OCI-LY1 (cell line): Measurements from ENCODE around the gene RPS6KA2.

Experiments used
- H2AFZ ChIP-seq: fragments of 200-600 bp; sonication (generic), shearing (Covaris generic); 2 replicates; pipeline ENCODE4 v1.6.0; 2014; ENCODE audit warnings: antibody characterized with exemption, mild to moderate bottlenecking, low read length
- H3F3A ChIP-seq: fragments of 200-600 bp; sonication (generic), shearing (Covaris generic); 2 replicates; pipeline ENCODE4 v1.6.0; 2014; ENCODE audit warnings: mild to moderate bottlenecking, antibody characterized with exemption, low read length, moderate library complexity; ENCODE audit not compliant: insufficient read depth
- H3K27ac ChIP-seq: fragments of 200-600 bp; sonication (generic); 2 replicates; pipeline ENCODE4 v1.5.1; 2014; ENCODE audit warnings: low read length, mixed run types, mild to moderate bottlenecking, low read depth; ENCODE audit not compliant: poor library complexity, severe bottlenecking
- H3K27me3 ChIP-seq: fragments of 200-600 bp; sonication (generic); 2 replicates; pipeline ENCODE4 v1.6.0; 2014; ENCODE audit warnings: antibody characterized with exemption, mild to moderate bottlenecking, low read length, moderate library complexity; ENCODE audit not compliant: insufficient read depth
- H3K36me3 ChIP-seq: fragments of 200-600 bp; sonication (generic); 2 replicates; pipeline ENCODE4 v1.6.1; 2014; ENCODE audit warnings: mild to moderate bottlenecking, antibody characterized with exemption, low read length, moderate library complexity, mixed read lengths; ENCODE audit not compliant: insufficient read depth
- H3K4me1 ChIP-seq: fragments of 200-600 bp; sonication (generic); 2 replicates; pipeline ENCODE4 v1.5.1; 2014; ENCODE audit warnings: mild to moderate bottlenecking, low read length, moderate library complexity; ENCODE audit not compliant: insufficient read depth, severe bottlenecking
- H3K4me2 ChIP-seq: fragments of 200-600 bp; sonication (generic), shearing (Covaris generic); 2 replicates; pipeline ENCODE4 v1.6.1; 2014; ENCODE audit warnings: low read length
- H3K4me3 ChIP-seq: fragments of 200-600 bp; sonication (generic); 2 replicates; pipeline ENCODE4 v1.5.1; 2014; ENCODE audit warnings: low read length, low read depth, mild to moderate bottlenecking, mixed read lengths; ENCODE audit not compliant: poor library complexity, severe bottlenecking
- H3K79me2 ChIP-seq: fragments of 200-600 bp; shearing (Covaris generic); 2 replicates; pipeline ENCODE4 v1.6.1; 2016; ENCODE audit warnings: mixed run types, low read length, mixed read lengths; ENCODE audit not compliant: insufficient read depth
- H3K9ac ChIP-seq: fragments of 200-600 bp; sonication (generic), shearing (Covaris generic); 2 replicates; pipeline ENCODE4 v1.6.1; 2014; ENCODE audit warnings: mild to moderate bottlenecking, low read length, mixed read lengths
- H3K9me2 ChIP-seq: fragments of 200-600 bp; sonication (generic), shearing (Covaris generic); 2 replicates; pipeline ENCODE4 v1.6.1; 2014; ENCODE audit warnings: low read depth, mild to moderate bottlenecking, low read length, mixed read lengths
- H3K9me3 ChIP-seq: fragments of 200-600 bp; shearing (Covaris generic); 2 replicates; pipeline ENCODE4 v1.6.1; 2014; ENCODE audit warnings: low read length, mixed read lengths
- H4K20me1 ChIP-seq: fragments of 200-600 bp; sonication (generic), shearing (Covaris generic); 2 replicates; pipeline ENCODE4 v1.6.0; 2016; ENCODE audit warnings: mild to moderate bottlenecking, low read length; ENCODE audit not compliant: insufficient read depth
- EZH2 ChIP-seq: fragments of 200-600 bp; sonication (generic), shearing (Covaris generic); IDR thresholded peaks from 2 replicates; pipeline ENCODE4 v1.8.0; 2017; ENCODE audit warnings: borderline replicate concordance, mixed run types, mild to moderate bottlenecking, antibody characterized with exemption, low read length, moderate library complexity, mixed read lengths
- TF ChIP-seq, protein P1 (sequence below): fragments of 200-600 bp; sonication (generic), shearing (Covaris generic); IDR thresholded peaks from 2 replicates; pipeline ENCODE4 v1.5.1; 2017; ENCODE audit warnings: mild to moderate bottlenecking, antibody characterized with exemption, low read length, moderate library complexity, mixed read lengths

The RPS6KA2 gene

DNA sequence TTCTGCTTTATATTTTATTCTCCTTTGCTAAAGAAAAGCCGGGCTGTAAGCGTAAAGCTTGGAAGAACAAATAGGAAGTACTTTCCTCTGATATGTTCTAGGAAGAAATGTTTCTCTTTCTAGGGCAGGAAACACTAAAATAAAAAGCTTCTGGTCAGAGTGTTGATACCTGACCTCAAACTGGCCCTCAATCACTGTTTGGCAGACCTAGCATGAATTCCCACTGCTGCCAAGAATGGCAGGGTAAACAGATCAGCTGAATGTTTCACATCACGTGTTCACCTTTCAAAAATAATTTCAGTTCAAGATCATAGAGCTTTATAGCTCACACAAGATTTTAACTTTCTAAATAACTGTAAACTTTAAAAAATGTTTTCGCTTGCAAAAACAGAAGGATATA lies 247.3 kb downstream of the RPS6KA2 start:
- no peak overlapping the region for H3K4me2 ChIP-seq
- H3F3A ChIP-seq = no peaks in the 10 kb centered on the region; the same call in 1 of the 2 replicates
- TF ChIP-seq, protein P1, sequence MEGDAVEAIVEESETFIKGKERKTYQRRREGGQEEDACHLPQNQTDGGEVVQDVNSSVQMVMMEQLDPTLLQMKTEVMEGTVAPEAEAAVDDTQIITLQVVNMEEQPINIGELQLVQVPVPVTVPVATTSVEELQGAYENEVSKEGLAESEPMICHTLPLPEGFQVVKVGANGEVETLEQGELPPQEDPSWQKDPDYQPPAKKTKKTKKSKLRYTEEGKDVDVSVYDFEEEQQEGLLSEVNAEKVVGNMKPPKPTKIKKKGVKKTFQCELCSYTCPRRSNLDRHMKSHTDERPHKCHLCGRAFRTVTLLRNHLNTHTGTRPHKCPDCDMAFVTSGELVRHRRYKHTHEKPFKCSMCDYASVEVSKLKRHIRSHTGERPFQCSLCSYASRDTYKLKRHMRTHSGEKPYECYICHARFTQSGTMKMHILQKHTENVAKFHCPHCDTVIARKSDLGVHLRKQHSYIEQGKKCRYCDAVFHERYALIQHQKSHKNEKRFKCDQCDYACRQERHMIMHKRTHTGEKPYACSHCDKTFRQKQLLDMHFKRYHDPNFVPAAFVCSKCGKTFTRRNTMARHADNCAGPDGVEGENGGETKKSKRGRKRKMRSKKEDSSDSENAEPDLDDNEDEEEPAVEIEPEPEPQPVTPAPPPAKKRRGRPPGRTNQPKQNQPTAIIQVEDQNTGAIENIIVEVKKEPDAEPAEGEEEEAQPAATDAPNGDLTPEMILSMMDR = no peak
- no peak overlapping the region for H3K27ac ChIP-seq
- H3K9me3 ChIP-seq = no peaks in the 10 kb centered on the region
- H4K20me1 ChIP-seq = no peaks in the 10 kb centered on the region
- H3K9ac ChIP-seq = no peak overlapping the region
- no peak overlapping the region for H2AFZ ChIP-seq
- H3K36me3 ChIP-seq = no peaks in the 10 kb centered on the region
- H3K9me2 ChIP-seq = no peaks in the 10 kb centered on the region
- H3K4me1 ChIP-seq = peaks cover 20% of the 10 kb centered on the region
- no peak overlapping the region for H3K4me3 ChIP-seq
- H3K79me2 ChIP-seq = no peaks in the 10 kb centered on the region
- H3K27me3 ChIP-seq = peaks cover 3% of the 10 kb centered on the region

DNA sequence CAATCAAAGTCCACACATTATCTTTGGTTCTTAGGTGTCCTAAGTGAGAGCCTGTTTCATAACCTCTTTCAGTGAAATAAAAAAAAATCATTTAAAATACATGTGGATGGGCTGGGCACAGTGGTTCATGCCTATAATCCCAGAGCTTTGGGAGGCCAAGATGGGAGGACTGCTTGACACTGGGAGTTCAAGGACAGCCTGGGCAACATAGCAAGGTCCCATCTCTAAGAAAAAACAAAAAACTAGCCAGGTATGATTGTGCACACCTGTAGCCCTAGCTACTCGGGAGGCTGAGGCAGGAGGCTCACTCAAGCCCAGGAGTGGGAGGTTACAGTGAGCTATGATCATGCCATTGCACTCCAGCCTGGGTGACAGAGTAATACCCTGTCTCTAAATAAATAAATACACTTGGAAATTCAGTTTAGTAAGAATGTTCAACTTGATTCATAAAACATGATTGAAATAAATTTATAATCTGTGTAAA lies 247.9 kb downstream of the RPS6KA2 start:
- H3K9me3 ChIP-seq = no peaks in the 10 kb centered on the region
- H3K4me2 ChIP-seq = no peak overlapping the region

DNA sequence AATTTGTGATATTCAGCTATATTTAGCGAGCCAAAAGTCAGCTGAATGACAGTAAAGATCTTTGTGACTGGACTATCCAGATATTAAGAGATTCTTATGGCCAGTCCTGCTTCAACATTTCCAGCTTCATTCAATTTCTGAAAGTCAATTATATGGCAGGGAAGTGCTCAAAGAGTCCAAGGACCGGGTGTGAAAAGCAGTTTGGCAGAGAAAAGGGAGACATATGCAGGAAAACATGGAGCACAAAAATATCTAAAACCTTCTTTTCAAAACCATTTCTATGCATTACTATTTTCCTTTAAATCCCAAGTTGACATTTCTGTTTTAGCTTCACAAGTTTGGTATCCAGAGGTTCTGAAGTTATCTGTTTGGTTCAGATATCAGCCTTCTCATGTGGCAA lies 249.3 kb downstream of the RPS6KA2 start:
- no peak for TF ChIP-seq EZH2
- TF ChIP-seq, protein P1 = no peak
- no peaks in the 10 kb centered on the region for H4K20me1 ChIP-seq

More for the DNA sequence above, 247.9 kb downstream of the RPS6KA2 start:
- TF ChIP-seq EZH2 = no peak
- TF ChIP-seq, protein P1 = no peak
- Histone ChIP-seq H4K20me1 (no peaks in the 10 kb centered on the region), H3K9me2 (no peaks in the 10 kb centered on the region), H3K36me3 (no peaks in the 10 kb centered on the region), H3K27ac (no peak overlapping the region), H3K79me2 (no peaks in the 10 kb centered on the region), H2AFZ (no peak overlapping the region), H3K27me3 (no peaks in the 10 kb centered on the region), H3K4me1 (peaks cover 20% of the 10 kb centered on the region), H3F3A (no peaks in the 10 kb centered on the region; the same call in 1 of the 2 replicates), H3K4me3 (no peak overlapping the region), H3K9ac (no peak overlapping the region)

More for the DNA sequence above, 249.3 kb downstream of the RPS6KA2 start:
- no peaks in the 10 kb centered on the region for H3K9me2 ChIP-seq
- H3K9me3 ChIP-seq = no peaks in the 10 kb centered on the region; the same call in 1 of the 2 replicates
- no peaks in the 10 kb centered on the region for H3K36me3 ChIP-seq
- H3K27me3 ChIP-seq = no peaks in the 10 kb centered on the region
- no peaks in the 10 kb centered on the region for H3K79me2 ChIP-seq
- no peak overlapping the region for H3K9ac ChIP-seq
- H3K4me2 ChIP-seq = no peak overlapping the region
- no peaks in the 10 kb centered on the region; the same call in 1 of the 2 replicates for H3F3A ChIP-seq
- peaks cover 13% of the 10 kb centered on the region for H3K4me1 ChIP-seq
- no peak overlapping the region for H3K27ac ChIP-seq
- no peak overlapping the region for H2AFZ ChIP-seq
- no peak overlapping the region for H3K4me3 ChIP-seq
